Keratinocyte (primary cell): ENCODE measurements around the gene ADAMTS9. TPM values are rescaled to one million over a fixed set of nuclear protein-coding genes. Genes with fewer than 3 reads are reported as not detected.

ENCODE experiments used
- DNase-seq: peaks from one replicate; pipeline ENCODE4 v3.0.0-alpha.2; 2011; ENCODE audit warnings: low read depth, missing footprints, low spot score
- FAIRE-seq: peaks from 2 replicates; lab custom pipeline; 2011; peaks lifted over from hg19 to GRCh38; lab: Jason Lieb, UNC
- H2AFZ ChIP-seq: 2 replicates; pipeline ENCODE4 v1.6.0; 2012; ENCODE audit warnings: low read length, control low read depth, inconsistent platforms; ENCODE audit not compliant: control insufficient read depth
- H3K27ac ChIP-seq: 2 replicates; pipeline ENCODE4 v1.5.1; 2011; ENCODE audit warnings: low read length; ENCODE audit not compliant: control insufficient read depth, insufficient read depth
- H3K27me3 ChIP-seq: 3 replicates; pipeline ENCODE4 v1.6.0; 2011; ENCODE audit warnings: low read length; ENCODE audit not compliant: control insufficient read depth, insufficient read depth; ENCODE audit errors: extremely low read depth
- H3K36me3 ChIP-seq, 2 experiments: 2 replicates in 1 of 2; 3 replicates in 1 of 2; pipeline ENCODE4 v1.5.1; 2011; ENCODE audit warnings: low read length in 2 of 2, mild to moderate bottlenecking in 1 of 2; ENCODE audit not compliant: control insufficient read depth in 2 of 2, insufficient read depth in 2 of 2; ENCODE audit errors: extremely low read depth in 1 of 2
- H3K4me1 ChIP-seq: 3 replicates; pipeline ENCODE4 v1.5.1; 2011; ENCODE audit warnings: low read length; ENCODE audit not compliant: control insufficient read depth, insufficient read depth; ENCODE audit errors: extremely low read depth
- H3K4me2 ChIP-seq: 3 replicates; pipeline ENCODE4 v1.6.0; 2011; ENCODE audit warnings: low read depth, low read length; ENCODE audit not compliant: control insufficient read depth, insufficient read depth; ENCODE audit errors: extremely low read depth
- H3K4me3 ChIP-seq, 3 experiments: fragments of 200-600 bp in 1 of 3; sonication (generic) in 1 of 3; 2 replicates in 2 of 3; 3 replicates in 1 of 3; pipeline ENCODE4 v1.5.1; 2011 to 2016; ENCODE audit warnings: low read length in 3 of 3, mild to moderate bottlenecking in 3 of 3, control low read depth in 2 of 3, inconsistent platforms in 1 of 3, low read depth in 1 of 3, mixed read lengths in 1 of 3, mixed run types in 1 of 3, moderate library complexity in 1 of 3; ENCODE audit not compliant: control insufficient read depth in 2 of 3, insufficient read depth in 2 of 3; ENCODE audit errors: extremely low read depth in 1 of 3
- H3K79me2 ChIP-seq: 2 replicates; pipeline ENCODE4 v1.6.0; 2012; ENCODE audit warnings: low read length; ENCODE audit not compliant: control insufficient read depth, insufficient read depth
- H3K9ac ChIP-seq: 3 replicates; pipeline ENCODE4 v1.6.0; 2011; ENCODE audit warnings: low read length; ENCODE audit not compliant: control insufficient read depth, insufficient read depth; ENCODE audit errors: extremely low read depth
- H3K9me1 ChIP-seq: 3 replicates; pipeline ENCODE4 v1.6.0; 2011; ENCODE audit warnings: low read length; ENCODE audit not compliant: control insufficient read depth, insufficient read depth; ENCODE audit errors: extremely low read depth
- H3K9me3 ChIP-seq: 2 replicates; pipeline ENCODE4 v1.5.1; 2012; ENCODE audit warnings: low read depth, low read length; ENCODE audit not compliant: control insufficient read depth
- H4K20me1 ChIP-seq: 3 replicates; pipeline ENCODE4 v1.6.0; 2011; ENCODE audit warnings: low read length; ENCODE audit not compliant: control insufficient read depth, insufficient read depth; ENCODE audit errors: extremely low read depth
- CTCF ChIP-seq, 3 experiments: IDR thresholded peaks in 1 of 3; conservative IDR thresholded peaks in 1 of 3; optimal IDR thresholded peaks in 1 of 3; 2 replicates in 2 of 3; 3 replicates in 1 of 3; pipeline versions ENCODE3 to v1.5.1; 2011; ENCODE audit warnings: low read length in 3 of 3, mild to moderate bottlenecking in 3 of 3, moderate library complexity in 2 of 3, control low read depth in 1 of 3, inconsistent platforms in 1 of 3; ENCODE audit not compliant: insufficient read depth in 2 of 3; ENCODE audit errors: extremely low read depth in 1 of 3
- EZH2 ChIP-seq: IDR thresholded peaks from one replicate; pipeline ENCODE4 v1.6.1; 2012; ENCODE audit warnings: inconsistent platforms, mild to moderate bottlenecking, low read length, moderate library complexity
- dilution Hi-C: fragments of 300-500 bp; cut with MboI; formaldehyde crosslinking; loops from one replicate; pipeline ENCODE4 v1.7.0; 2020; ENCODE audit warnings: low sequenced_read_pairs; ENCODE audit not compliant: extremely low pct_ligation_motif_present
- polyA plus RNA-seq, 5 experiments: library from polyadenylated mRNA; depleted of rRNA in 3 of 5; stranded (reverse) in 3 of 5; stranded (forward) in 1 of 5; unstranded in 1 of 5; fragments of >200 nt; gene quantifications; 1 replicate in 1 of 5; 2 replicates in 3 of 5; 3 replicates in 1 of 5; pipeline versions ENCODE4 v1.2.1 to v1.2.3, GENCODE V29; 2011 to 2012; ENCODE audit warnings: missing spikeins in 2 of 5, low read depth in 1 of 5, low replicate concordance in 1 of 5

Gene ADAMTS9
- polyA plus RNA-seq, 1 donor (not counting 4 experiments of a cell fraction or from before 2014, with no cell fraction given): 0.43 TPM

GRCh38 chr3:64518496-64518895 is 169.3 kb downstream of the ADAMTS9 start:
- Histone ChIP-seq H2AFZ (no peak overlapping the region), H3K9me3 (no peaks in the 10 kb centered on the region), H3K9me1 (no peaks in the 10 kb centered on the region), H4K20me1 (no peaks in the 10 kb centered on the region), H3K4me2 (peak overlapping the region; percentile 54), H3K36me3 (no peaks in the 10 kb centered on the region), H3K9ac (no peak overlapping the region), H3K4me3 (no peak overlapping the region), H3K79me2 (no peaks in the 10 kb centered on the region), H3K27ac (no peak overlapping the region), H3K4me1 (peaks cover 15% of the 10 kb centered on the region), H3K27me3 (no peaks in the 10 kb centered on the region)
- dilution Hi-C loops: no loop called here
- FAIRE-seq: peak; percentile 92
- no peak for TF ChIP-seq EZH2
- no peak for TF ChIP-seq CTCF (optimal IDR thresholded peaks at IDR 0.05 in 1 of 3, IDR thresholded peaks at IDR 0.05 in 1 of 3, conservative IDR thresholded peaks at IDR 0.05 in 1 of 3; ENCODE audit: extremely low read depth in 1 of 3, insufficient read depth in 2 of 3, low read length in 3 of 3)
- peak; percentile 42 for DNase-seq

GRCh38 chr3:64514889-64515288 is 172.9 kb downstream of the ADAMTS9 start:
- Histone ChIP-seq H3K4me2 (no peak overlapping the region), H3K9ac (no peak overlapping the region), H3K4me3 (no peak overlapping the region), H3K4me1 (peaks cover 15% of the 10 kb centered on the region), H3K27ac (no peak overlapping the region), H3K36me3 (no peaks in the 10 kb centered on the region), H4K20me1 (no peaks in the 10 kb centered on the region), H3K9me3 (no peaks in the 10 kb centered on the region), H2AFZ (no peak overlapping the region), H3K79me2 (no peaks in the 10 kb centered on the region), H3K9me1 (no peaks in the 10 kb centered on the region), H3K27me3 (no peaks in the 10 kb centered on the region)
- DNase-seq (no peak), FAIRE-seq (no peak)
- no peak for TF ChIP-seq EZH2
- no peak for TF ChIP-seq CTCF (optimal IDR thresholded peaks at IDR 0.05 in 1 of 3, IDR thresholded peaks at IDR 0.05 in 1 of 3, conservative IDR thresholded peaks at IDR 0.05 in 1 of 3; ENCODE audit: extremely low read depth in 1 of 3, insufficient read depth in 2 of 3, low read length in 3 of 3)
- dilution Hi-C loops: no loop called here
